ENCODE data around the gene RAB3B.

RAB3B gene

GRCh38 chr1:51915951-51916350 lies 74.5 kb downstream of the RAB3B start:
- Histone ChIP-seq H3K27ac (ENCODE audit: low read length) (no peak overlapping the region), H3K9me3 (ENCODE audit: insufficient read depth, low read length) (no peaks in the 10 kb centered on the region), H3K4me1 (ENCODE audit: low read length) (no peaks in the 10 kb centered on the region), H3K36me3 (replicated peaks; ENCODE audit: low read depth, low read length) (no peaks in the 10 kb centered on the region), H2AFZ (ENCODE audit: low read depth, low read length) (no peak overlapping the region), H4K20me1 (ENCODE audit: insufficient read depth, low read length) (no peaks in the 10 kb centered on the region), H3K79me2 (ENCODE audit: low read length) (no peaks in the 10 kb centered on the region), H3K9ac (ENCODE audit: low read length) (no peak overlapping the region), H3K4me2 (ENCODE audit: low read length) (no peak overlapping the region), H3K4me3 (ENCODE audit: low read length) (no peak overlapping the region), H3K27me3 (ENCODE audit: low read depth, low read length) (peaks cover 19% of the 10 kb centered on the region; the same call in 1 of the 2 replicates)
- TF ChIP-seq CTCF (IDR thresholded peaks at IDR 0.05; ENCODE audit: low read depth, low read length), result no peak
- no peak for TF ChIP-seq EZH2phosphoT487 (IDR thresholded peaks at IDR 0.05; ENCODE audit: low read depth)

DNA sequence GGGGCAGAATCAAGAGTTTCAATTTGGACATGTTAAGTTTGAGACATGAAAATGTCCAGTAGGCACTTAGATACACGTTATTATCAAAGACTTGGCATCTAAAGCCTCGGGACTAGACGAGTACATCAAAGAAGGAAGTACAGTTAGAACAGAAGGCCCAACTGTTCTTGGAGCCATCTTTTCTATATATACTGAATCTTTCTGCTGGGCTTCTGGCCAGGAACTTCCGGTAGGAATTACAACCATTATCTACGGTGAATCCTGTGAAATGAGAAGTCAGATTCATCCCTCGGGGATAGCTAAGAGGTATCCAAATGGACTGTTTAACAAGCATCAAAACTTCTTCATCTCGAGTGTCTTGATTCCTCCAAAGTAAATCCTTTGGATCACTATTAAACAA lies 77.6 kb downstream of the RAB3B start:
- peaks cover 17% of the 10 kb centered on the region for H3K27me3 ChIP-seq (ENCODE audit: low read depth, low read length)
- H3K9ac ChIP-seq (ENCODE audit: low read length), result no peak overlapping the region
- H4K20me1 ChIP-seq (ENCODE audit: insufficient read depth, low read length), result no peaks in the 10 kb centered on the region
- no peaks in the 10 kb centered on the region for H3K4me1 ChIP-seq (ENCODE audit: low read length)
- no peaks in the 10 kb centered on the region for H3K9me3 ChIP-seq (ENCODE audit: insufficient read depth, low read length)
- no peak overlapping the region for H3K4me2 ChIP-seq (ENCODE audit: low read length)
- no peak overlapping the region for H3K27ac ChIP-seq (ENCODE audit: low read length)
- H3K79me2 ChIP-seq (ENCODE audit: low read length), result no peaks in the 10 kb centered on the region
- no peak overlapping the region for H2AFZ ChIP-seq (ENCODE audit: low read depth, low read length)
- H3K4me3 ChIP-seq (ENCODE audit: low read length), result no peak overlapping the region
- no peaks in the 10 kb centered on the region for H3K36me3 ChIP-seq (replicated peaks; ENCODE audit: low read depth, low read length)
- TF ChIP-seq CTCF (IDR thresholded peaks at IDR 0.05; ENCODE audit: low read depth, low read length) (no peak), EZH2phosphoT487 (IDR thresholded peaks at IDR 0.05; ENCODE audit: low read depth) (no peak)

- Histone ChIP-seq H4K20me1 (ENCODE audit: insufficient read depth, low read length) (no peaks in the 10 kb centered on the region), H3K36me3 (replicated peaks; ENCODE audit: low read depth, low read length) (no peaks in the 10 kb centered on the region), H3K4me1 (ENCODE audit: low read length) (peaks cover 6% of the 10 kb centered on the region), H3K79me2 (ENCODE audit: low read length) (no peaks in the 10 kb centered on the region), H3K27me3 (ENCODE audit: low read depth, low read length) (peaks cover 3% of the 10 kb centered on the region; the same call in 1 of the 2 replicates), H3K9ac (ENCODE audit: low read length) (no peak overlapping the region), H3K27ac (ENCODE audit: low read length) (no peak overlapping the region), H3K4me2 (ENCODE audit: low read length) (no peak overlapping the region), H3K4me3 (ENCODE audit: low read length) (no peak overlapping the region), H2AFZ (ENCODE audit: low read depth, low read length) (no peak overlapping the region), H3K9me3 (ENCODE audit: insufficient read depth, low read length) (no peaks in the 10 kb centered on the region)
- no peak for TF ChIP-seq CTCF (IDR thresholded peaks at IDR 0.05; ENCODE audit: low read depth, low read length)
- TF ChIP-seq EZH2phosphoT487 (IDR thresholded peaks at IDR 0.05; ENCODE audit: low read depth), result no peak
These were observed 80.1 kb downstream of the RAB3B start for GRCh38 chr1:51910221-51911000.

DNA sequence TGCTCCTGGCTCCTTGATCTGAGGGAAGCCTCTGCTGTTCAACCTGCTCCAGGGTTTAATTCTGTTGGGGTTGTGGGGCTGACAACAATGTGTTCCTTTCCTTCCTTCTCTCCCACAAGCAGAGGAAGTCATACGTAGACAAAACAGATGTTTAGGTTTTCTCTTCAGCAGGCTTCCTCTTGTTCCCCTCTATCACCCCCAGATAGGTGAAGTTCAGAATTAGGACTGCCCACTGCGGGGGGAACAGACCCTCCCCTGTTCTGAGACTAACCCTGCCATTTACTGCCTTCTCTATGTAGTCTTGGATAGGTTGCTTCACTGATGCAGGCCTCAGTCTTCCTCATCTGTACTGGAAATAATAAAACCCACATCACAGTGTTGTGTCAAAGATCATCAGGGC lies 82.0 kb downstream of the RAB3B start:
- Histone ChIP-seq H3K9me3 (ENCODE audit: insufficient read depth, low read length) (no peaks in the 10 kb centered on the region), H2AFZ (ENCODE audit: low read depth, low read length) (no peak overlapping the region), H3K27ac (ENCODE audit: low read length) (no peak overlapping the region), H4K20me1 (ENCODE audit: insufficient read depth, low read length) (no peaks in the 10 kb centered on the region), H3K4me1 (ENCODE audit: low read length) (peaks cover 6% of the 10 kb centered on the region), H3K4me2 (ENCODE audit: low read length) (no peak overlapping the region), H3K4me3 (ENCODE audit: low read length) (no peak overlapping the region), H3K9ac (ENCODE audit: low read length) (no peak overlapping the region), H3K36me3 (replicated peaks; ENCODE audit: low read depth, low read length) (no peaks in the 10 kb centered on the region), H3K27me3 (ENCODE audit: low read depth, low read length) (peaks cover 3% of the 10 kb centered on the region; the same call in 1 of the 2 replicates), H3K79me2 (ENCODE audit: low read length) (no peaks in the 10 kb centered on the region)
- TF ChIP-seq CTCF (IDR thresholded peaks at IDR 0.05; ENCODE audit: low read depth, low read length) (no peak), EZH2phosphoT487 (IDR thresholded peaks at IDR 0.05; ENCODE audit: low read depth) (no peak)

All from OCI-LY3 (cell line).